ENCODE data around the gene MPP3. TPM values are rescaled to one million over a fixed set of nuclear protein-coding genes. Genes with fewer than 3 reads are reported as not detected.

The MPP3 gene
- total and polyA plus RNA-seq, 2 of the 4 experiments (the other 2 are of a cell fraction), result 5.7 to 11.9 TPM

DNA sequence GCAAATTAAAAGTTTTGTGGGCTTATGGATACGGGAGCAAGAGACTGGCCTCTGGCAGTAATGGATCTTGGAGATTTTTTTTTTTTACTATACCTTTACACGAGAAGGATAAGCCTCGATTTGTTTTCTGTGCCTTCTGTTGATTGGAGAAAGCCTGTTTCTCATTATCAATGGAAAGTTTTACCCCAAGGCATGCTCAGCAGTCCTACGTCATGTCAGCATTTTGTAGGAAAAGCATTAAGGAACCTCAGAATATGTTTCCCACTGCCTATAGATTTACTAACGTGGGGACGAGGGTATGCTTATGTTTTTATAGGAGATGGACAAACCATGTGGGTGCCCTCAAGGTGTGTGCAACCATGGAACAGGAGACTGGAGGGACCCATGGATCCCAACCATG lies 40.9 kb upstream of the MPP3 start:
- H3K18ac ChIP-seq (ENCODE audit: low read depth, low read length), result no peak overlapping the region
- TF ChIP-seq CHD1 (IDR thresholded peaks at IDR 0.05; ENCODE audit: low read depth, low read length) (no peak), BHLHE40 (IDR thresholded peaks at IDR 0.05; ENCODE audit: low read depth, low read length) (no peak), MXI1 (IDR thresholded peaks at IDR 0.05; ENCODE audit: borderline replicate concordance, low read depth, low read length) (no peak), RFX5 (IDR thresholded peaks at IDR 0.05; ENCODE audit: low read depth, low read length) (no peak), MAZ (IDR thresholded peaks at IDR 0.05; ENCODE audit: borderline replicate concordance, low read depth, low read length) (no peak), NFE2L2 (IDR thresholded peaks at IDR 0.05; ENCODE audit: low read depth, low read length) (no peak)
- TF ChIP-seq, protein P1, sequence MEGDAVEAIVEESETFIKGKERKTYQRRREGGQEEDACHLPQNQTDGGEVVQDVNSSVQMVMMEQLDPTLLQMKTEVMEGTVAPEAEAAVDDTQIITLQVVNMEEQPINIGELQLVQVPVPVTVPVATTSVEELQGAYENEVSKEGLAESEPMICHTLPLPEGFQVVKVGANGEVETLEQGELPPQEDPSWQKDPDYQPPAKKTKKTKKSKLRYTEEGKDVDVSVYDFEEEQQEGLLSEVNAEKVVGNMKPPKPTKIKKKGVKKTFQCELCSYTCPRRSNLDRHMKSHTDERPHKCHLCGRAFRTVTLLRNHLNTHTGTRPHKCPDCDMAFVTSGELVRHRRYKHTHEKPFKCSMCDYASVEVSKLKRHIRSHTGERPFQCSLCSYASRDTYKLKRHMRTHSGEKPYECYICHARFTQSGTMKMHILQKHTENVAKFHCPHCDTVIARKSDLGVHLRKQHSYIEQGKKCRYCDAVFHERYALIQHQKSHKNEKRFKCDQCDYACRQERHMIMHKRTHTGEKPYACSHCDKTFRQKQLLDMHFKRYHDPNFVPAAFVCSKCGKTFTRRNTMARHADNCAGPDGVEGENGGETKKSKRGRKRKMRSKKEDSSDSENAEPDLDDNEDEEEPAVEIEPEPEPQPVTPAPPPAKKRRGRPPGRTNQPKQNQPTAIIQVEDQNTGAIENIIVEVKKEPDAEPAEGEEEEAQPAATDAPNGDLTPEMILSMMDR (conservative IDR thresholded peaks at IDR 0.05; ENCODE audit: low read depth, low read length), result no peak
- TF ChIP-seq, protein P2, sequence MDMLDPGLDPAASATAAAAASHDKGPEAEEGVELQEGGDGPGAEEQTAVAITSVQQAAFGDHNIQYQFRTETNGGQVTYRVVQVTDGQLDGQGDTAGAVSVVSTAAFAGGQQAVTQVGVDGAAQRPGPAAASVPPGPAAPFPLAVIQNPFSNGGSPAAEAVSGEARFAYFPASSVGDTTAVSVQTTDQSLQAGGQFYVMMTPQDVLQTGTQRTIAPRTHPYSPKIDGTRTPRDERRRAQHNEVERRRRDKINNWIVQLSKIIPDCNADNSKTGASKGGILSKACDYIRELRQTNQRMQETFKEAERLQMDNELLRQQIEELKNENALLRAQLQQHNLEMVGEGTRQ (IDR thresholded peaks at IDR 0.05; ENCODE audit: low read depth, low read length), result no peak
- no peaks in the 10 kb centered on the region for H3K79me1 ChIP-seq (ENCODE audit: low read depth in 1 of 2, low read length in 2 of 2)
- WGBS, 2 experiments (ENCODE audit: extremely low coverage in 2 of 2, insufficient read length in 1 of 2), result no CpG with 5 or more reads among the region's 6 CpGs
- dilution Hi-C loops (cut with HindIII; ENCODE audit: low sequenced_read_pairs, unreplicated experiment) (no loop called here), in situ Hi-C loops (cut with MboI; ENCODE audit: low sequenced_read_pairs) (no loop called here), intact Hi-C loops (cut with micrococcal nuclease) (no loop called here)
- H3K14ac ChIP-seq (replicated peaks; ENCODE audit: low read depth, low read length), result no peak overlapping the region
- H4K8ac ChIP-seq (ENCODE audit: low read depth in 2 of 2, low read length in 2 of 2), result no peak overlapping the region
- H3K9me1 ChIP-seq (ENCODE audit: insufficient read depth, low read length), result no peaks in the 10 kb centered on the region
- no peak overlapping the region for H3K4me3 ChIP-seq (ENCODE audit: insufficient read depth, low read depth, low read length)
- no peak overlapping the region for H3K4me2 ChIP-seq (ENCODE audit: low read depth, low read length)
- H3K4ac ChIP-seq (ENCODE audit: low read depth, low read length), result no peak overlapping the region
- no peak for ATAC-seq (ENCODE audit: low read depth)
- peaks cover 36% of the 10 kb centered on the region for H3K27me3 ChIP-seq (ENCODE audit: control insufficient read depth, insufficient read depth, low read length)
- BruUV-seq (replicated peaks), result no TSS peak
- no peak overlapping the region for H2AFZ ChIP-seq (replicated peaks; ENCODE audit: low read length, poor library complexity)
- CTCF ChIA-PET, result no interaction called here
- no peak overlapping the region for H2AK9ac ChIP-seq (replicated peaks; ENCODE audit: low read depth, low read length, poor library complexity)
- no peaks in the 10 kb centered on the region for H3K9me3 ChIP-seq (ENCODE audit: control insufficient read depth, insufficient read depth, low read length)
- POLR2A ChIA-PET (ENCODE audit: unreplicated experiment), result no interaction called here
- H2BK5ac ChIP-seq (ENCODE audit: low read depth, low read length, poor library complexity, severe bottlenecking), result no peak overlapping the region
- no peak overlapping the region for H2BK120ac ChIP-seq (ENCODE audit: low read depth, low read length)
- H4K5ac ChIP-seq (ENCODE audit: low read depth, low read length), result no peak overlapping the region
- H3K56ac ChIP-seq (ENCODE audit: extremely low read depth, insufficient read depth, low read length), result no peak overlapping the region
- H3K27ac ChIP-seq (ENCODE audit: insufficient read depth, low read length), result no peak overlapping the region
- H2BK20ac ChIP-seq (ENCODE audit: low read depth, low read length), result no peak overlapping the region
- no peak overlapping the region for H3K9ac ChIP-seq (ENCODE audit: low read depth, low read length)
- no peaks in the 10 kb centered on the region for H3K36me3 ChIP-seq (ENCODE audit: control insufficient read depth, insufficient read depth, low read length)
- H4K20me1 ChIP-seq (ENCODE audit: insufficient read depth, low read length), result no peaks in the 10 kb centered on the region
- no peak overlapping the region for H2BK15ac ChIP-seq (ENCODE audit: low read depth, low read length)
- no peak overlapping the region for H4K91ac ChIP-seq (ENCODE audit: insufficient read depth, low read depth, low read length)
- no peak overlapping the region for H3K23ac ChIP-seq (ENCODE audit: low read depth, low read length)
- H2AK5ac ChIP-seq (ENCODE audit: low read depth, low read length), result no peak overlapping the region
- DNase-seq, result no peak
- peaks cover 1% of the 10 kb centered on the region; the same call in 1 of the 2 replicates for H3K4me1 ChIP-seq (ENCODE audit: control insufficient read depth, insufficient read depth, low read length)
